SKM-1 (cell line): ENCODE results near the gene KCNK18.
A peak's percentile ranks its signal among the peaks of the same experiment; 100 is the strongest.

ENCODE experiments used
- DNase-seq: peaks from one replicate; lab custom pipeline; 2025; ENCODE audit not compliant: unreplicated experiment; lab: John Stamatoyannopoulos, UW

The KCNK18 gene

DNA sequence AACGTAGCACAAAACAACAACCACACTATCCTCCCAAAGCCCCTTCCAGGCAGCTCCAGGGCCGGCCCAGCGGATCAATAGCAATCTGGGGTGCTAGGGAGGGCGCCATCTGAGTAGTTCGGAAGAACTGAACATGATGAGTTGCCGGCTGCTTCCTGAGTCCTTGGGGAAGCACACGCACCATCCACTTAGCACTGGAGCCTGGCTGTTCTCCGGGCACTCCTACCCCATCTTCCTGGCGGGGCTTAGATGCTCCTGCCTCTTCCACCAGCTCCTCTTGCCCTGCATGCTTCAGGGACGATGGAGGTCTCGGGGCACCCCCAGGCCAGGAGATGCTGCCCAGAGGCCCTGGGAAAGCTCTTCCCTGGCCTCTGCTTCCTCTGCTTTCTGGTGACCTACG is at the start of gene KCNK18:
Gene KCNK18, plus strand, starts transcription at position 301 of the 400 bp plus-strand sequence. Its CDS starts 0 bp downstream, at position 301.
- no peak for DNase-seq

DNA sequence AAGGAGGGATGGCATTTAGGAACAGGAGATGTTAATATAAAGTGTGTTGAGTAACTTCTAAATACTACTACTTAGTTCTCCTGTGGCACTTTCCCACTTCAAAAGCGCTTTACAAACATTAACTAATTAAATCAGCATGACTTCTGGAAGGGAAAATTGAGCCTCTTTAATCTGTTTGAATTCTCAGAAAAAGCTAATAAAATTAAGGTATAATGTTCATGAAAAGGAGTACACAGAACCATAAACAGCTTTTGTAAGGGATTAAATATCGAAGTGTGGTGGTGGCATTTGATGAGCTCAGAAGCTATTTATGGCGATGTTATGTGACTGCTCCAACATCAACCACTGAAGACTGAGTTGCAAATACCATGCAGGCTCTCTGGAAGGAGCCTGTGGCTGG is 49.0 kb upstream of the KCNK18 start:
- no peak for DNase-seq

DNA sequence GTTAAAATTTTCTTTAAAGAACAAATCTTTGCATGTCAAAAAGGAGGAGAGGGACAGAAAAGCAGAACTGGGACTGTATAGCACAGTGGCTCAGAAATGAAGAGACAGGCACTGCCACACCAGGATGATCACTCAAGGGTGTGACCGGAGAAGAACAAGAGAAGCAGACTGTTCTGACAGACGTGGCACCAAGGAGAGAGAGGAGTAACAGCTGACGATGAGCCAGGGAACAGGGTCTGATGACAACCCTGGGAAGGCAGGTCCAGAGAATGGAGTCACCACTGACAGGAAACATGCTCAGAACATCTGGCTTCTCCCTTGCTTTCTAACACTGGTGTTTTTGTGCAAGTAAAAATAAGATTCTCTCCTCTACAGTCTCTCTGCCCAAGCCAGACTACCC is 44.6 kb upstream of the KCNK18 start:
- no peak for DNase-seq

DNA sequence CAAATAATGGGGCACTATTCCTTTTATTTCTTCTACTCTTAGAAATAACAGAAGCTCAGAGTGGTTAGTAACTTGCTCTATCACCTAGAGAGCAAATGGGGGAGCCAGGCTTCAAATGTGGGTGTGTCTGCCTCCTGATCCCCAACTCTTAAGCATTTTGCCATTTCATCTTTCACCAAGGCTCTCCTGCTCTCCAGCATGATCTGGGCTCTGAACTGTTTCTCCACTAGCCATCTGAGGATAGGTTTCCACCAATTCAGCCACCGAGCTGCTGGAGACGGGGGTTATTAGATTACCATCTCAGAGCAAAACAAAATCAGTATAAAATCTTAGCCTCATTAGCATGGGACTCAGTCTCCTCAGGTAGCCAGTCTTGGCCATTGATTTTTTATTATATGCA is 39.0 kb upstream of the KCNK18 start:
- DNase-seq, result no peak

DNA sequence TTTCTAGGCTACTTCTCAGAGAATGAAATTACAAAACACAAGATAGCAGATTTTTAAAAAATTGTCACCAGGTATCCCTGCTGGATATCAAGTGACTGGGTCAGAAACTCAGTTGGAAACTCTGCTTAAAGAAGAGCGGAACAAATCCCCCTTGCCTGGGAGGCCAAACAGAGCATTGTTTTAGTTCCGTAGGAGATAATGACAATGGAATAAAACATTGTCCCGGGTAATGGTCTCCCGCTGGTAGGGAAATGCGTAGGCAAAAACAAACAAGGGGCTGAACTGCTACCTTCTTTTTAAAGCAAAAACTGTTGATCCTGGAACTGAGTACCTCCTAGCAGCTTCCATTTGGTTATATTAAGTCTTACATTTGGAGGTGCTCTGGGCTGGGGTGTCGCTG is 37.9 kb upstream of the KCNK18 start:
- no peak for DNase-seq

DNA sequence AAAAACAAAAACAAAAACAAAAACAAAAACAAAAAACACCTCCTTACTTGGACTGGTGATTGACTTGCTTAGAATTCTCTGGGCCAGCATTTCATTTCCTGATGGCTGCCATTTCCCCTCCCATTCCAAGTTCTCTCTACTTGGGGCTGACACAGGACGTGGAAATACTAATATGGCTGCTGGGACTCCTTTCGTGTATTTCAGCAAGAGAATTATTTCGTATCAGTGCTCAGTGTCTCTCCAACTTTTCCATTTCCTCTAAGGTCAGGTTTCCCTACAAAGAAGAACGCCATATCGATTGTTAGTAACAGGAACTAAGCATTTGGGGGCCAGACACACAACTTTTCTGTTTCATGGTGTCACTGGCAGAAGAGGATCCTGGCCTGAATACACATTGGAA is 36.7 kb upstream of the KCNK18 start:
- DNase-seq, result no peak

DNA sequence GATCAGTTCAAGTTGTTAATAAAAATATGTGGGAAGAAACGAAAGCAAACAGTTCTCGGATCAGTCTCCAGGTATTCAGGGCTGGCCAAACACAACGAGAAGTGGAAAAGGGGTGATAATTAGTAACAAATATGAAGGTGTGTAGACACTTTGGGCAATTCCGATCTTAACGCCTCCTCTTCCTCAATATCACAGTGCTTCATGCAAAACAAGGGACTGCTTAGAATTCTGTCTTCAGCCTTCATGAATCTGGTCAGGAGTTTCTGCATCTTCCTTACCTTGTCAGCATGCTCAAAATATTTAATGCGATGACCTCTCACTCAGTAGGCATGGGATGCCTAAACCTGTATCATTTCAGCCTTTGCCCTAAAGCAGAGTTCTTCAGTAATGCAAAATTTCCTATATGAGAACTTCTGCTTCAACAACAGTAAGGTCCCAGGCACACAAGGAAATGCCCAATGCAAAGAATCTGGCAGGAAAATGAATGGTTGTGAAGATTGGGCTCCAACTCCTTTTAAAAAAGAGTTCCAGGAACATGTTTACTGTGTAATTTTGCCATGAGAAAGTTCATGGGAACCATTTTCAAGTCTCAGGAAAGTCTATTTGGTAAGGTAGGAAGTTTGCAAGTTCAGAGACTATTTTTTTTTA is 35.8 kb upstream of the KCNK18 start:
- DNase-seq, result no peak

DNA sequence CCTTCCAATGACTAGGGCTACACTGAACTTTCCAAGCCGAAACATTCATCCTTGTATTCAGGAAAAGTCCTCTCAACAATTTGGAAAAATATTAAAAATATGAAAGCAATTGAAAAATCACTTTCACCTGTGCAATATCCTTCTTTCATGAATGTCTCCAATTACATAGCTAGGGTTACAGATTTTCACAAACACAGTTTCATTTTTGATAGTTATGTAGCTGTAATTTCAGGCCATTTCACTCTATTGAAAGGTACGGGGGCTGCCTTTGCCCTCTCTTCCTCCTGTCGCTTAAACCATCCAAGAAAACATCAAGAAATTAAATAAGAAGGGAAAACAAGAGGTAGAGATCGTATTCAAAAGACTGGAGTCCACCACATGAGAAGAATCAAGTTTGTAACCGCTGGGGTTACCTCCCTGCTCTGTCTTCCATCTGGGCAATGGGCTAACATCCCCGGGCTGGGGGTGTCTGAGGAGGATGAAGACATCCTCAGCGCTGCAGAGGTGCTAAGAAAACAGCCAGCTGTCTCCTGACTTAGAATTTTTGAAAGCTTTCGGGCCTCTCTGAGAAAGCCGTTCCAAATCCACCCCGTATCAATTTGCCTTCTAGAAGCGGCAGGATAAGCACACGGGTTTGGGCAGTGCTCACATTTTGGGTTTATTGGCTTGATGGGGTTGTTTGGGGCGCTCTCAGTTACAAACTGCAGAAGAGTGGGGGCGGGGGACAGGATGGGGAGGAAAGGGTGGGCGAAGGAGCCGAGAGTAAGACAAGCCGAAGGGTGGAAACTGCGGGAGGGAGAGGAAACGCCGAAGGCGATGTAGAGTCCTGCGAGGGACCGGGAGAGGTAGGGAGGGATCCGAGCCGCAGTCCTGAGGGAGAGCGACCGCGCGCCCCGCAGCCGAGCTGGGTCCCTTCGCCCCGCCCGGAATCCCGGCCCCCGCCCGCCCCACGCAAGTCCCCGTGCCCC is 34.9 kb upstream of the KCNK18 start:
- no peak for DNase-seq

DNA sequence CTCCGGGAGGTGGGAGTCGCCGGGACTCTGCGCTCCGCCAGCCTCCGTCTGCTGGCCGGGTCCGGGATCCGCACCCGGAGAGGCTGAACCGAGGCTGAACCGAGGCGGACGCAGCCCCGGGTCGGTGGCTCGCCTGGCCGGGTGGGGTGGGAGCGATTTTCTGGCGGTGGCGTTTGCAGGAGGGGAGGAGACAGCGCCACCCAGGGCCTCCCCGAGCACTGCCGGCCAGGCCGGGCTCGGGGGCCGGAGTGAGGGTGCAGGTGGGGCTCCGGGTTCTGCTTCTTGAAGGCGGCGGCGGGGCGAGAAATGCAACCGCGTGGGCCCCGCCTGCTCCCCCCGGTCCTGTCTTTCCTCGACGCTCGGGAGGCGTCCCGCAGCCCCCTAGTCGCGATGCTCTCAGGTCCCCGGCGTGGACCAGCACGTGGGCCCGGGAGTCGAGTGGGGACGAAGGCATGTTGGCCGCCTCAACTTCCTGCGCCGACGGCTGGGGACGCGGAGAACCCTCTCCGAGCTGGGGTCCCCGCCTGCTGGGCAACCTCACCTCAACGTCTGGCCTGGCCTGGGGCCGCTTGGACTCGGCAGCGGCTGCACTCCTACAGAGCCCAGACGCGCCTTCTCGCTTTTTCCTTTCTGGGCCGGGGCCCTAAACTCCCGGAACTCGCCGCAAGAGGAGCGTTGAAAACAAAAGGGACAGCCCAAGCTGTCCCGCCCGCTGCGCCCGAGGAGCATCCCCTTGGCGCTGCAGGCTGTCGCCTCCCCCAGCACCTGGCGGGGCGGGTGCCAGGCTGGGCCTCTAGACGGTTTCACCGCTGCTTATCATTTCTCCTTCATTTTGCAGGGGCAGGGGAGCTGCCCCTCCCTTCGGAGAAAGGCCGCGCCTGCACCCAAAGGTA is 34.0 kb upstream of the KCNK18 start:
- no peak for DNase-seq

DNA sequence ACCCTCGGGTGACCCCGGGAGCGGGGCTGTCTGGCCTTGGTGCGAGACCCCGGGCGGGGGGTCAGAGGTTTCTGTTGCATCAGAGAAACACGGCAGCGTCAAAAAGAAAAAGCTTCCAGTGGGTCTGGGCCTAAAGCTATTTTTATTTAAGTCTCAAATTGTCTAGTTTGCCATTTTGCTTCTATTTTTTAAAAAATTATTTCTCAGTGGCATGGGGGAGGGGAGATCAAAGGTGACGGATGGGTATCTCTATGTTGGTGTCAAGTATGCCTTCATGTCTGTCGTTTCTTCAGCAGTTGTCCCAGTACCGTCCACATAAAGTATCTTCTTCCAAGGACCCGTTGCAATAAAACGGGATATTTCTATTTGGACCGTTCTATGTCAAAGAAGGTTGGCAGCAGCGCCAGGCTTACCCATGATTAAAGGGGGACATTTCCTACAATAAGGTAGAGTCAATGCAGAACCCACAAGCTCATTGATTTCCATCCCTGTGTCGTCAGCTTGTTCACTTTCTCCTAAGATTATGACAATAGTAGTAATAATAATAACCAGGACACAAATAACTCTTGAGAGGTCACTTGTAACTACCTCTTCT is 33.2 kb upstream of the KCNK18 start:
- DNase-seq, result no peak

DNA sequence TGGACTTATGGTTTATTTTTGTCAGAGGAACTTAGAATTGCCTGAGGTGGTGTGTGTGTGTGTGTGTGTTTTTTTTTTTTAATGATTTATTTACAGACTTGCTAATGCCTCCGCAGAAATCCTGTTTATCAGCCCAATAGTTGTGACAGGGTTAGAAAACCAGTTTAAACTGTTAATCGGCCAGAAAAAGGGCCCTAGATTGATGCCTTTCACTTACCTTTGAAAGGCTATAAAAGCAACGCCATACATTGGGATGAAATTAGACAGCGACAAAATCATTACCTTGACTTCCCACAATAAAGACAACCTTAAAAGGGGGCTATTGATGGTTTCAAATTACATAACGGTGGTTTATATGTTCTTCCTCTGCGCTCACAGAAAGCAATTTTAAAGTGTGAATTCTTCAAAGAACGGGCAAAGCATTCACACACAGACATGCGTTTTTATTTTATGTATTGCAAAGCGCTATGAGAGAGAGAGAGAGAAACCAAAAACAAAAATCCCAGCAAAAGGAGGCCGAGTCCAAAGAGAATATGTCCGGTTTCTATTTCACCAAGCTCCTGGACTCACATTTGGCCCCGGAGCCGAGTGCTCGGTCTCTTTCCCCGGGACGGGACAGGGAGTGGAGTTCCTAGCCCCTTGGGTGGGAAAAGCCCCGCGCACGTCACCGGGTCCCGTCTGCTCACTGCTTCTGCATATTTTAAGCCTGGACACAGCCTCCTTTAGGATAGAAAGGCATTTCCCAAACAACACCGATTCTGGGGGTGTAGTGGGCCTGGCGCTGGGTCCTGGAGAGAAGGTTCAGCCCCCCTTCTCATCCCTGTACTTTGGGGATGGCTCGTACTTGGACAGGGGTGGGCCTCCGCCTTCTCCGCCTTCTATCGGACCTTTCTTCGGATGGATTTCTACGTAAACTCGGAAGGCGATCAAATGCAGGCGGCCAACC is 32.4 kb upstream of the KCNK18 start:
- no peak for DNase-seq

DNA sequence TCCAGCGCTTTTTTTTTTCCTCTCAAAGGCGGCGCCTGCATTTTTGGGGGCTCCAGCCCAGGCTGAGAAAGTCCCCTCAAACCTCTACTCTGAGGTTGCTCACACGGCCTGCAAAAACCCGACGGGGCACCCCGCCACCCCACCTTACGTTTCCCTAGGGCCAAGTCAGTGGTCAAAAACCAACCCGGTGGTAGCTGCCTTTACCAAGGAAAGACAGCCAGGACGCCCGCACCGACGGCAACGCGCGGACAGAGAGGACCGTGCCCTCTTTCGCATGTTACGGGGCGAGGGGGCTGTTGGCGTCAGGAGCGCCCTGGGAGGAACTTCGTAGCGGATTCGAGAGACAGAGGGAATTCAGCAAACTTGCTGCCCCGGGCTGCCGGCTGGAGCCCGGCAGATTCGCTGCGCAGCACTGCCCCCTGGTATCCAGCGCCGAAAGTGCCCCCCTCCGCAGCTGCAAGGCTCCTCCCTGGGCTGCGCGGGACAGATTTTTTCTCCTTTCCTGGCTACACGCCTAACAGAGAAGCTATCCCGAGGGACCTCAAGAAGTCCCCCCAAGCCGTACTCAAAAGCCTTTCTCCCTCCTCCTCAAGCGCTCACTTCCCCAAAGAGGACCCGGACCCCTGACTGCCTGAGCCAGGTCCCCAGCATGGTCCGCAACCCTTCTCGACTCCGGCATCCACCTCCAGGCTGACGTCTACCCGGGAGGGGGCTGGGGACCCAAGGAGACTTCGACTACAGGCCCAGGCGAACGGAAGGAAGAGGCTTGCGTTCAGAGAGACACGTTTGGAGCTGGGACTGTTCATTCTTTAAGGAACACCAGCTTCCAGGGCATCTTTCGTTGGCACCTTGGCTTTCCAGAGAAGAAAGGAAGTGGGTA is 31.5 kb upstream of the KCNK18 start:
- DNase-seq, result peak; percentile 31

DNA sequence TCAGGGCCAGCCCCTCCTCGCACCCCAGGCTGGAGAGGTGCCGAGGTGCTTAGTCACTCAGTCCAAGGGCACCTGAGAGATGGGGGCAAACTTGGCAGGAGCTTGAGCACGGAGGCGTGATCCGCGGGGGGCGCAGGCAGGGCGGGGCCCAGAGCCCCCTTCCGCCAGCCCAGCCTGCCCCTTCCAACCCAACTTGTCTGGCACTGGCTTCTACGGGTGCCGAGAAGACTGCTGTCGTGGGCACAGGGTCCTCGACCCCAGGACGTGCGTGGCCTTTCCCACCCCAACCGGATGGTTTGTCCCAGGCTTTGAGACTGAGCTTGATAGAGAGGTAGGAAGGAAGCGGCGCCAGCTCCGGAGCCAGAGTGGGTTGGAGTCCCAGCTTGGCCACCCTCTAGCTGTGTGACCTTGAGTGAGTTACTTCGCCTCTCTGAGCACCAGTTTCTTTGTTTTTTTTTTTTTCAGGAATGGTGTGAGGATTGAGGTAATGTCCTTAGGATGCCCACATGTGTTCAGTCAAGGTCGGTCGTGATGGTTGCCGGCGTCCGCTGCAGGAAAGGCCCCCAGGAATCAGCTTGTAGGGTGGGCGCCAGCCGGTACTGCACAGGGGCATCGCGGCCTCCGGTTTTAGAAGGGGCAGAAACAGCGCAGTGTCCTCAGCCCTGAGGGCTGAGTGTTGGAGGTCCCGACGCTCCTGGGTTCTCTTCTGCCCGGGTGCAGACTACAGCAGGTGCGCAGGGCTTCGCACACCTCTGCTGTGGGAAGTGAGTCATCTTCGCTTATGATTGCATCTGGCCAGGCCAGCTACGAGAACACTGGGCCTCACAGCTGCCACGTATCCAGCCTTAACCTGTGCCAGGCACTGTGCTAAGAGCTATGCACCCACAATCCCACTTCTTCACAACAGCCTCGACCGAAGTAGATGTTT is 30.6 kb upstream of the KCNK18 start:
- DNase-seq, result no peak

DNA sequence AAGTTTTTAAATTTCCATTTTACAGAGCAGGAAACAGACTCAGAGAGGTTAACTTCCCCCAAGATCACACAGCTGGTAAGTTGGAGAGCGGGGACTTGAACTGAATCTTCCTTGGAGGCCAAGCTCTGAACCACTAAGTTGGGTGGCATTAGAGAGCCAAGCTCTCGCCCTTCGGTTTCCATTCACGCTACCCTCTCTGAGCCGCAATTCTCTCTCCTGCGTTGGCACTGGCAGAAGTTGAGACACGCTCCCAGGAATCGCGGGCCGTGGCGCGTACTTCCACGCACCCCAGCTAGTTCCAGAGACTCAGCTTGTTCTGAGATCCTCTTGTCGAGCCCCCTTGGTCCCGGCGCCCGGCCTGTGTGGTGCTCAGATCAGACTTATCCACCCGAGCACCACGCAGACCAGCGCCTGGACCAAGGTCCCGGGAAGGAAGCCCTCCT is 29.9 kb upstream of the KCNK18 start:
- DNase-seq, result no peak

DNA sequence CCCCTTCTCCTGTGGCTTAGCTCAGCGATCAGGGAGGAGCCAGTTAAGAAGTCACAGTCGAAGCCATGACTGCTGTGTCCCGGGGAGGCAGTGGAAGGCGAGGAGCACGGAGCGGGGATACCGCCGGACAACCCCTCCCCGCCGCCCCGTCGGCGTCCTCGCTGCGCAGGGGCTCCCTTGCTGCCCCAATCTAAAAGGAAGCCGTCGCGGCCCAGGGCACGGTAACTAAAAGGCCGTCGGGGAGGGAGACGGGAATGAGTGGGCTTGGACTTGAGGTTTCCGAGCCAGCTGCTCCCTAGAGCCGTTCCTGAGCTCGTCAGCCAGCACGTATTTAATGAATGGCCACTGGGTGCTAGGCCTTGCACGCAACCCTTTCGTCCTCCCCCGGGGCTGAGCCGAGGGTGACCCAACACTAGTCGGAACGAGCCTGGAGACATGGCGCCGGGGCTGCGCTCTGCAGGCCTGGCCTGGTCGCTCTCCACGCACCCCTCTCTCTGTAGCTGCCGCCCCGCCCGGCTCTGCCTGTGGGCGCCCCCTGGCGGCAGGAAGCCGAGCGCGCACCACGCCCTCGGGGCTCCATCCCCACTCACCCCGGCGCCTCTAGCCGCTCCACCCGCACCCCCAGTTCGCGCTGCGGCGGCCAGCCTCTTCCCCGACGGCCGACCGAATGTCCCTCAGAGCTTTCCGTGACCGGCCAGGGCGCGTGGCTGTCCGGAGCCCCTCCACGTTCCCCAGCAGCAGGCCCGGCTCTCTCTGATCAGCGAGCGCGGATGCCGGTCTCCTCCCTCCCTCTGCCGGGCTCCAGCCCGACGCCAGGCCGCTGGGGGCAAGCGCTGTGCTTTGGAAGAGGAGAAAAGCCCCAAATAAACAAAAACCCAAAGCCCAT is 29.3 kb upstream of the KCNK18 start:
- peak; percentile 22 for DNase-seq

DNA sequence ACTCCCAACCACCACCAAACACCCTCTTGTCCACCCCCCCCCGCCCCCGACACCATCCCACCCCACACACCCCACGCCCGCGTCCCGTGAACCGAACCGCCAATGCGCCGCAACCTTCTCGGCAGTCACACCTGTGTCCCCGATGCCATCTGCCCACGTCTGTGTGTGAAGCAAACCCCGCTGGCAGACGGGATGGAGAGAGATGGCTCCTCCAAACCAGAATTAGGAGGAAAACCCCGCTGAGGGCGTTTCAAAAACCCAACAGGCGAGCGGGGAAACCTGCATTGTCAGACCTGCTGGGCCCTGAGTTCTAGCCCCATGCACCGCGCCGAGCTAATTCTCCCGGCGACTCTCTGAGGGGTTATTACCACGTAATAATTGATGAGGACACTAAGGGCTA is 28.6 kb upstream of the KCNK18 start:
- DNase-seq, result no peak

DNA sequence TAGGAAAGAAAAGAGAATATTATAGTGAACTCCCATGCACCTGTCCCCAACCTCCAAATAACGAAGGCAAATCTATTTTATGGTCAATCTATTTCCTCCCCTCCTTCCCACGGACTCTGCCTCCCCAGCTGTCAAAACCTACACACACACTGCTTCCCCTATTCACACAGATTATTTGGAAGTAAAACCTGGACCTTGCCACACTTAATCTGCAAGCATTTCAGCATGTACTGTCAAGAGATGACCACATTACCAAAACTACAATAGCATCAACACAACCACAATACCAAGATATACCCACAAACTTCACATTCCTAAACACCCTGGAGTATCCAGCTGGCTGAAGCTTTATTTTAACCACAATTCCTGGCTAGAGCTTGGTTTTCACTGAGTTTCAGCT is 27.8 kb upstream of the KCNK18 start:
- DNase-seq, result no peak
